ENCODE results near the gene TFPI2.
"Not testable (repeated sequence)": the region's sequence is repeated elsewhere in the genome, so short reads cannot be mapped to it uniquely, and the experiment has no call there.

GRCh38 chr7:93916315-93916714 lies 25.8 kb upstream of the TFPI2 start:
- not testable (repeated sequence) for TF ChIP-seq CTCF (IDR thresholded peaks at IDR 0.05; ENCODE audit: low read depth, low read length); EZH2phosphoT487 (IDR thresholded peaks at IDR 0.05; ENCODE audit: low read depth)

All from OCI-LY3 (cell line).